CD4-positive, alpha-beta T cell treated with Interleukin-12 subunit alpha and Interleukin-12 subunit beta, for 1 hour (primary cell): ENCODE measurements around the gene MAB21L1.

Source experiments
- DNase-seq: peaks from one replicate; pipeline ENCODE4 v3.0.0-alpha.2; 2020

The MAB21L1 gene

GRCh38 chr13:35479038-35479492 is 2.6 kb upstream of the MAB21L1 start:
- DNase-seq, result no peak

- DNase-seq, result no peak
Measured at GRCh38 chr13:35478271-35479037, 2.0 kb upstream of the MAB21L1 start.

- no peak for DNase-seq
Measured at GRCh38 chr13:35477386-35477946, 977 bp upstream of the MAB21L1 start.

GRCh38 chr13:35475212-35475959 is 1.1 kb downstream of the MAB21L1 start:
- DNase-seq, result no peak

GRCh38 chr13:35474496-35475211 is 1.8 kb downstream of the MAB21L1 start:
- DNase-seq, result no peak

DNA sequence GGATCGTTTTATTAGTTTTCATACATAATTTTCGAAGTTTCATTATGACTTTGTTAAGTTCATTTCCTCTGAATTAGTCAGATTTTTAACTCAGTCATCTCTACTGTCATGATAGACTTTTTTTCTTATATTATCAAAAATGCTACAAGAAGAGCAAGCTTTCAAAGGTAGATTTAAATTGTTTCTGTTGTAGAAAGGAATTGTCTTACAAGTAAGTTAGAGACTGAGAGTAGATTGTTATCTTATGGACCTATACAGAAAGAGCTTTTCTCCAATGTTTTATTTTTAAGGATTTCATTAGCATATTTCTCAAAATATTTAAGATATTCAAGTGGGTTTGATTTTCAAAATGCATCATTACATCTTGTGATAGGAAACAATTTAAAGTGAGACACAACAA is 2.7 kb downstream of the MAB21L1 start:
- no peak for DNase-seq

DNA sequence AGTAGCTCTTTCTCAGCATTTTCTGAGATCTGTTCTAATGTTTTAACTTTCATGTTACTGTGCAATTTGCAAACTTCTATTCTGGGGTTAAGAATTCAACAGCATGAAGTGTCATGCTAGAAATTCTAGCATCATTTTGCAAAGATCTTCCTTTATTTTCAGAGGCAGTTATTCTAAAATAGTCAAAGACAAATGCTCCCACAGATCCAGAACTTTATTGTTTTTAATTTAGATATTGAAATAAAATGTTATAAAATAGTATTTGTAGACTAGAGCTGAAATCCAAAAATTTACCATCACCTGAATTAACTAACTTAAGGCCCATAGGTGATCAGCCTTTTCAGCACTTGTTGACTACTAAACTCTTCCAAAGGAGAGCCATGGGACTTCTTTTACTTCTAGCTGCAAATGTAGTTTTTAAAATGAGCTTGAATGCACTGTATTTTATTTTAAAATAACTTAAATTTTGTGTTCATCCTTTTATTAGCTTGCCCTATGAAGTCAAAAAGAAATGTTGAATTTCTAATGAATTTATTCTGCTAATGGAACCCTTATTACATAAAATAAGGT is 3.2 kb downstream of the MAB21L1 start:
- DNase-seq, result no peak

- DNase-seq, result no peak
Measured at GRCh38 chr13:35472323-35472881, 4.1 kb downstream of the MAB21L1 start.

DNA sequence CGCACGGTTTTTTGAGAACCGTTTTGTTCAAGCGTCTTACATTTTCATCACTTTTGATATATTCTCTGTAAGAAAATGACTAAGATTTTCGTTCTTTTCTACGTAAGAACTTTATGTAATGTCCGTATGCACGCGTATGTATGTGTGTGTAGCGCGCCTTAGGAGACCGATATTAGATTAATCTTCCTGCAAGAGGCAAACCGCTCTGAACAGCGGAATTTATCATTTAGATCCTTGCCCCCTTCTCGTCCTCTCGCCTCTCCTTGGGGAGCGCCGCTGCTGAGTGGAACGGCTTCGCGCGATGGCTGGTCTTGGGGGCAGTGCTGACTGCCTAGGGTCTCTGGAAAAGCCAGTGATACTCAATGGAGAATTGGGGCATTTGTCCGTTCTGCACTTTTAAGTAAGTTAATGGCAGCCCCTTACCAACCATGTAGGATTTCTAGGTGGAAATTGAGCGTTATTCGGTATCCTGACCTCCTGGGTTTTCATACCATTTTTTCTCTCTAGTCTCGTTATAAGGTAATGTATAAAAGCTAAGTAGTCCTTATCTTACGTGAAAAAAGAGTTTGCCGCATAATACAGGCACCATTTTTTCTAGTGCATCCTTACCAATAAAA is 4.7 kb downstream of the MAB21L1 start:
- no peak for DNase-seq

GRCh38 chr13:35470671-35471661 is 5.5 kb downstream of the MAB21L1 start:
- DNase-seq, result no peak

- no peak for DNase-seq
Measured at GRCh38 chr13:35469806-35470525, 6.5 kb downstream of the MAB21L1 start.

DNA sequence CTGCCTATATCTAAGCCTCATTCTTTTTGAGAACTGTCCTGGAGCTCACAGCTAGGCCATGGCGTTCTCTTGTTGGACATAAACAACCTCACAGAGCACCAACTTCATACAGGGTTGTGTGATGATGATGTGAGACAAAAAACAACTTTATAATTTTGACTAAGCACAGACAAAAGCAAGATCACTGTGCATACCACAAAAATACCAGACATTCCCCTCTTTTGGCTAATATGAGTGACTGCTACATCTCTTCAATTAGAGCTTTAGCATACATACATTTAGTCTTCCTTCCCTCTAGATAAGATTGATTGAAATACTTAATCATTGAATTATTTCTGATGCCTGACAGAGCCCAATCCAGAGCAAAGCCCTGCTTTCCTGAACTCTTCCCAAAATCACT is 8.3 kb downstream of the MAB21L1 start:
- DNase-seq, result no peak

- no peak for DNase-seq
Measured at GRCh38 chr13:35465371-35465770, 11.1 kb downstream of the MAB21L1 start.

- DNase-seq, result no peak
Measured at GRCh38 chr13:35460061-35460460, 16.4 kb downstream of the MAB21L1 start.

DNA sequence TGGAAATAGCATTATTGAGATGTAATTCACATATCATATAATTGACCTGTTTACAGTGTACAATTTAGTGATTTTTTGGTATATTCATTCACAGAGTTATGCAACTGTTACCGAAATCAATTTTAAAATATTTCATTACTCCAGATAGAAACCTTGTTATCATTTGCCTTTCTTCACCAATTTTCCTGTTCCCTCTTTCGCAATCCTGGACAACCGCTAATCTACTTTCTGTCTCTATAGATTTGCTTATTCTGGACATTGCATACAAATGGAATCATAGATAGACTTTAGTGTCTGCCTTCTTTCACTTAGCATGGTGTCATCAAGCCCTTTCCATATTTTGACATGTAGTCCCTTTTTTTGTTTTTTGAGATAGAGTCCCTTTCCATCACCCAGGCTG is 19.2 kb downstream of the MAB21L1 start:
- no peak for DNase-seq

DNA sequence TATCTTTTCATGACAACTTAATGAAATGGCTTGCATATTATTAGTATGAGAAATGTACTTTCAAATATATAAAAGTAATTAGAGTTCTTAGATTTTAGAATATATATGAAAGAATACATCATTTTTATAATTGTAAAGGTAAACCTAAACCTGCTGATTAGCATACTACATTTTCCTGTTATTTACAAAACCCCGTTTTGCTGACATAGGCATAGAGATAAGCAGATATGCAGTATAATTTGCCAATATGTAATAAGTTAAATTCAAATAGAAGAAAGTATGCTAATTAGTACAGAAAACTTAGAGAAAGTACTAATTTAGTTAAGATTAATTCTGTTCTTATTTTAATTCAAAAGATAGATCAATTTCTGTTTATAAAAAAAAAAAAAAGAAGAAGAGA is 21.5 kb downstream of the MAB21L1 start:
- DNase-seq, result no peak

- DNase-seq, result no peak
Measured at GRCh38 chr13:35449821-35450220, 26.7 kb downstream of the MAB21L1 start.

DNA sequence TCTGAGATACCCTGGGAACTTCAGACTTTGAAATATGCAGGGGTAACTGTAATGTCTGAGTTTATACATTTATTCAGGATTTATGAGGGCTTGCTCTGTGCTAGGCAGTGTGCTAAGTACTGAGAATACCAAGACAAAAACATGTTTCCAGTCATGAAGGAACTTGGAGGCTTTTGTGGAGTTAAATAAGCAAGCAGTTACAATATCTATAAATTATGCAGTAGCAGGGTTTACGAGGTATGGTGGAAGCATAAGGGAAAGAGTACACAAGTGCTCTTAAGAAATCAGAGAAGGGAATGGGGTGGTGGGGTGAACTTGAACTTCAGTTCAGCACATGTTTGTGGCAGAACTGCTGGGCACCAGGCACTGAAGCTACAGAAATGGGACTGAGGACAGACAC is 28.0 kb downstream of the MAB21L1 start:
- DNase-seq, result no peak
